ENCODE measurements around the gene TEX44.

Gene TEX44

GRCh38 chr2:231611273-231612108 lies 18.8 kb downstream of the TEX44 start:
- no peak for DNase-seq

- no peak for DNase-seq
These were observed 19.4 kb downstream of the TEX44 start for GRCh38 chr2:231612109-231612455.

- DNase-seq = peak; percentile 48
These were observed 20.0 kb downstream of the TEX44 start for GRCh38 chr2:231612456-231613330.

GRCh38 chr2:231613331-231613662 lies 20.6 kb downstream of the TEX44 start:
- no peak for DNase-seq

GRCh38 chr2:231613663-231614558 lies 21.2 kb downstream of the TEX44 start:
- no peak for DNase-seq

- no peak for DNase-seq
These were observed 21.9 kb downstream of the TEX44 start for GRCh38 chr2:231614559-231615057.

- DNase-seq = no peak
These were observed 22.5 kb downstream of the TEX44 start for GRCh38 chr2:231615058-231615671.

GRCh38 chr2:231616296-231616695 lies 23.6 kb downstream of the TEX44 start:
- no peak for DNase-seq

GRCh38 chr2:231617059-231617926 lies 24.6 kb downstream of the TEX44 start:
- DNase-seq = no peak

- DNase-seq = no peak
These were observed 28.6 kb downstream of the TEX44 start for GRCh38 chr2:231621051-231621879.

GRCh38 chr2:231622963-231623362 lies 30.3 kb downstream of the TEX44 start:
- DNase-seq = no peak

GRCh38 chr2:231626449-231626848 lies 33.8 kb downstream of the TEX44 start:
- no peak for DNase-seq

GRCh38 chr2:231627384-231628120 lies 34.9 kb downstream of the TEX44 start:
- DNase-seq = no peak

- DNase-seq = no peak
These were observed 40.0 kb downstream of the TEX44 start for GRCh38 chr2:231632559-231633142.

GRCh38 chr2:231633241-231633976 lies 40.7 kb downstream of the TEX44 start:
- no peak for DNase-seq

GRCh38 chr2:231634412-231634811 lies 41.7 kb downstream of the TEX44 start:
- DNase-seq = no peak

- no peak for DNase-seq
These were observed 42.5 kb downstream of the TEX44 start for GRCh38 chr2:231634951-231635875.
